Omental fat pad (tissue), 4 donors: ENCODE data around the gene MKI67. TPM values are rescaled to one million over a fixed set of nuclear protein-coding genes. Genes with fewer than 3 reads are reported as not detected.
"Not testable (repeated sequence)": the region's sequence is repeated elsewhere in the genome, so short reads cannot be mapped to it uniquely, and the experiment has no call there.

Experiments used
- ATAC-seq: fragments of 150-250 bp; one replicate; pipeline ENCODE4 v1.9.1; 2016; ENCODE audit warnings: mild to moderate bottlenecking, moderate library complexity; ENCODE audit not compliant: low FRiP score
- DNase-seq: peaks from one replicate; pipeline ENCODE4 v3.0.0-alpha.2; 2019; ENCODE audit warnings: low spot score
- CTCF ChIP-seq, 3 donors: fragments of 450-650 bp; IDR thresholded peaks; one replicate each; pipeline ENCODE4 v1.5.1; 2016 to 2017; ENCODE audit warnings: antibody characterized with exemption in 3 of 3, mild to moderate bottlenecking in 3 of 3, moderate library complexity in 2 of 3
- total RNA-seq, 4 donors: library from RNA; depleted of rRNA; stranded (reverse); fragments of >200 nt; gene quantifications; one replicate each; pipeline ENCODE4 v1.1.0, GENCODE V29; 2016

MKI67 gene
- total RNA-seq, 4 donors from 2014 or later = 0.63 to 9.6 (median 1.6) TPM

- no peak for DNase-seq
- TF ChIP-seq CTCF (IDR thresholded peaks at IDR 0.05) = no peak
- ATAC-seq = no peak
Observed at GRCh38 chr10:128149267-128150014, 23.2 kb upstream of the MKI67 start.

- ATAC-seq (peak; percentile 25), DNase-seq (no peak)
- no peak for TF ChIP-seq CTCF (IDR thresholded peaks at IDR 0.05)
Observed at GRCh38 chr10:128147669-128148068, 21.4 kb upstream of the MKI67 start.

- ATAC-seq (no peak), DNase-seq (no peak)
- no peak for TF ChIP-seq CTCF (IDR thresholded peaks at IDR 0.05)
Observed at GRCh38 chr10:128147064-128147463, 20.8 kb upstream of the MKI67 start.

- no peak for TF ChIP-seq CTCF (IDR thresholded peaks at IDR 0.05)
- DNase-seq (no peak), ATAC-seq (no peak)
Observed at GRCh38 chr10:128144547-128144946, 18.3 kb upstream of the MKI67 start.

GRCh38 chr10:128143531-128143930, 17.3 kb upstream of the MKI67 start:
- ATAC-seq (no peak), DNase-seq (no peak)
- TF ChIP-seq CTCF (IDR thresholded peaks at IDR 0.05) = no peak

- no peak for TF ChIP-seq CTCF (IDR thresholded peaks at IDR 0.05)
- ATAC-seq = no peak
- no peak for DNase-seq
Observed at GRCh38 chr10:128140425-128140824, 14.2 kb upstream of the MKI67 start.

GRCh38 chr10:128138429-128138828, 12.2 kb upstream of the MKI67 start:
- not testable (repeated sequence) for ATAC-seq, DNase-seq
